Measurements from ENCODE around the gene ATP8A2. TPM values are rescaled to one million over a fixed set of nuclear protein-coding genes. Genes with fewer than 3 reads are reported as not detected.

The ATP8A2 gene
- total and polyA plus RNA-seq, 2 of the 8 experiments (the other 6 are each of a cell fraction or from before 2014, with no cell fraction given): 2.4 to 8.3 TPM

- TF ChIP-seq CBX5 (IDR thresholded peaks at IDR 0.05; ENCODE audit: low read depth, low read length) (no peak), E2F6 (IDR thresholded peaks at IDR 0.05) (no peak), CEBPB (IDR thresholded peaks at IDR 0.05; ENCODE audit: low read depth, low read length) (no peak)
Measured at GRCh38 chr13:25561812-25562211, 190.0 kb downstream of the ATP8A2 start (continued).

Data from H1 (cell line).